Neuronal stem cell (in vitro differentiated cells): Measurements from ENCODE around the gene STARD10.

Experiments
- DNase-seq: peaks from one replicate; pipeline ENCODE4 v3.0.0-alpha.2; 2013; ENCODE audit warnings: low spot score
- H2AFZ ChIP-seq: one replicate; pipeline ENCODE4 v1.6.1; 2013; ENCODE audit warnings: mild to moderate bottlenecking, low read length, inconsistent platforms
- H2AK5ac ChIP-seq: 2 replicates; pipeline ENCODE4 v1.6.1; 2013; ENCODE audit warnings: low read depth, mild to moderate bottlenecking, inconsistent platforms, low read length, moderate library complexity, mixed read lengths
- H2BK120ac ChIP-seq: 2 replicates; pipeline ENCODE4 v1.6.1; 2013; ENCODE audit warnings: low read depth, mild to moderate bottlenecking, inconsistent platforms, low read length, moderate library complexity, mixed read lengths
- H2BK12ac ChIP-seq: one replicate; pipeline ENCODE4 v1.6.1; 2013; ENCODE audit warnings: low read length, inconsistent platforms
- H2BK15ac ChIP-seq: 2 replicates; pipeline ENCODE4 v1.6.1; 2013; ENCODE audit warnings: mild to moderate bottlenecking, low read length, inconsistent platforms, mixed read lengths
- H2BK5ac ChIP-seq: one replicate; pipeline ENCODE4 v1.6.1; 2013; ENCODE audit warnings: inconsistent platforms, mild to moderate bottlenecking, low read length, moderate library complexity
- H3K14ac ChIP-seq: one replicate; pipeline ENCODE4 v1.6.1; 2013; ENCODE audit warnings: low read length, inconsistent platforms
- H3K18ac ChIP-seq: 2 replicates; pipeline ENCODE4 v1.6.1; 2013; ENCODE audit warnings: low read length, inconsistent platforms
- H3K23ac ChIP-seq: 2 replicates; pipeline ENCODE4 v1.6.1; 2013; ENCODE audit warnings: low read depth, mild to moderate bottlenecking, mixed read lengths, low read length, inconsistent platforms; ENCODE audit not compliant: poor library complexity
- H3K27ac ChIP-seq: replicated peaks from 3 replicates; pipeline ENCODE4 v1.5.1; 2013; ENCODE audit warnings: low read length, inconsistent platforms
- H3K27me3 ChIP-seq, 3 experiments: 2 replicates each; pipeline ENCODE4 v1.6.1; 2013; ENCODE audit warnings: low read length in 3 of 3, mild to moderate bottlenecking in 2 of 3, inconsistent platforms in 1 of 3, low read depth in 1 of 3, mixed read lengths in 1 of 3, moderate library complexity in 1 of 3; ENCODE audit not compliant: control insufficient read depth in 3 of 3, insufficient read depth in 3 of 3
- H3K36me3 ChIP-seq, 2 donors: replicated peaks in 1 of 2; 2 replicates each; pipeline ENCODE4 v1.6.1; 2013; ENCODE audit warnings: low read length in 2 of 2; ENCODE audit not compliant: control insufficient read depth in 2 of 2, insufficient read depth in 2 of 2
- H3K4ac ChIP-seq: 2 replicates; pipeline ENCODE4 v1.6.1; 2013; ENCODE audit warnings: inconsistent platforms, mild to moderate bottlenecking, low read length, moderate library complexity
- H3K4me1 ChIP-seq, 2 donors: 1 replicate in 1 of 2; 2 replicates in 1 of 2; pipeline ENCODE4 v1.6.1; 2013; ENCODE audit warnings: low read length in 2 of 2, low read depth in 1 of 2; ENCODE audit not compliant: control insufficient read depth in 2 of 2, insufficient read depth in 1 of 2
- H3K4me2 ChIP-seq: one replicate; pipeline ENCODE4 v1.6.1; 2013; ENCODE audit warnings: mild to moderate bottlenecking, low read length, inconsistent platforms; ENCODE audit not compliant: insufficient read depth, poor library complexity, severe bottlenecking
- H3K4me3 ChIP-seq, 2 donors: 2 replicates each; pipeline ENCODE4 v1.5.1; 2013; ENCODE audit warnings: low read length in 2 of 2, mild to moderate bottlenecking in 2 of 2, inconsistent platforms in 1 of 2, moderate library complexity in 1 of 2
- H3K79me1 ChIP-seq: one replicate; pipeline ENCODE4 v1.6.1; 2013; ENCODE audit warnings: low read depth, mild to moderate bottlenecking, inconsistent platforms, low read length, moderate library complexity
- H3K9ac ChIP-seq: one replicate; pipeline ENCODE4 v1.6.1; 2013; ENCODE audit warnings: mild to moderate bottlenecking, low read depth, low read length, inconsistent platforms; ENCODE audit not compliant: poor library complexity
- H3K9me3 ChIP-seq, 2 donors: replicated peaks in 1 of 2; 2 replicates each; pipeline versions ENCODE3 to v1.6.1; 2013; ENCODE audit warnings: low read length in 2 of 2, mild to moderate bottlenecking in 2 of 2, inconsistent platforms in 1 of 2, low read depth in 1 of 2, mixed read lengths in 1 of 2, moderate library complexity in 1 of 2; ENCODE audit not compliant: control insufficient read depth in 2 of 2, insufficient read depth in 1 of 2
- H4K8ac ChIP-seq: one replicate; pipeline ENCODE4 v1.6.1; 2013; ENCODE audit warnings: low read depth, mild to moderate bottlenecking, inconsistent platforms, low read length, moderate library complexity
- H4K91ac ChIP-seq: one replicate; pipeline ENCODE4 v1.6.1; 2013; ENCODE audit warnings: low read length, low read depth, mild to moderate bottlenecking, inconsistent platforms; ENCODE audit not compliant: poor library complexity
- WGBS, 2 donors: extraction: QIAGEN DNeasy Blood & Tissue Kit; methylation state at CpG; one replicate each; pipeline ENCODE4 v1.1.7; 2013; ENCODE audit warnings: missing lambda C conversion rate in 2 of 2, mixed read lengths in 1 of 2; ENCODE audit not compliant: insufficient read length in 2 of 2, insufficient replicate concordance in 1 of 2; ENCODE audit errors: extremely low coverage in 2 of 2; 5-methylcytosine and 5-hydroxymethylcytosine counted together

Gene STARD10

DNA sequence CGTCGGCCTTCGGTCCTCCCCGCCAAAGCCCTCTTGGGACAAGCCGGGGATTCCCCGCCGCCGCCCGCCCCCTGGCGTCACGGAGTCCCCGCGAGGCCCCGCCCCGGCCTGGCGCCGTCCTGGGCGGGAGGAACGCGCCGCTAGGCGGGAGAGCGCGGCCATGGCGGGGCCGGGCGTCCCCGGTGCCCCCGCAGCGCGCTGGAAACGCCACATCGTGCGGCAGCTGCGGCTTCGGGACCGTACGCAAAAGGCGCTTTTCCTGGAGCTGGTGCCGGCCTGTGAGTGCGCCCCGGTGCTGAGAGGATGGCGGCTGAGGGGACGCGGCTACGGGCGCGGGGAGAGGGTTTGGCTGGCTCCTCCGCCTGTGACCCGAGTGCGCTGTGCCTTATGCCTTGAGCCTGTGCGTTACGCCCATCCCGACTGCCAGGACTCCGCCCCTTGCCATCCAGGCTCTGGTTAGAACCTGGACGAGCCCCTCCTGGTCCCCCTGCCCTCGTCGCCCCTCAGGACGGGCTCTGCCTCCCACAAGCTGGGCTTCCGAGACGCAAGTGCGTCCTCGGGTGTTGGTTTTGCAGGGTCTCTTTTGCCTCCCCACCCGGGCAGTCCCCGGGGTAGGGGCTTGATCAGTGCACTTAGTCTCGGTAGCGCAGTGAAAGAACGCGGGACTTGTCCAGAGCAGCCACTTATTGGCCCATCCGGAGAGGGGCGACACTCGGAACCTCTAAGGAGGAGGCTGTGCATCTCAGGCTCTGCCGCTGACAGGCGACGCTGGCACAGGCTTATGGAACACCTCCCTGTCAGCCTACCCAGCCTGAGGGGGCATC lies 20.7 kb upstream of the STARD10 start, which contains the start of gene ATG16L2:
Gene ATG16L2 (plus strand): TSS at position 126 of the 824 bp plus-strand sequence. CDS start 35 bp downstream, at position 161.
- Histone ChIP-seq H3K9ac (peak within 1 kb of the TSS; percentile 100), H3K79me1 (peaks cover 4% of the 10 kb centered on the region), H2AK5ac (peak within 1 kb of the TSS; percentile 95), H3K23ac (peak within 1 kb of the TSS; percentile 99), H3K4me3 (peak within 1 kb of the TSS; percentile 97 to 98), H3K4ac (peak within 1 kb of the TSS; percentile 76), H2BK15ac (peak within 1 kb of the TSS; percentile 76), H3K18ac (peak within 1 kb of the TSS; percentile 100), H2AFZ (peak within 1 kb of the TSS; percentile 100), H3K14ac (peak within 1 kb of the TSS; percentile 92), H4K8ac (peak within 1 kb of the TSS; percentile 95), H3K36me3 (peaks cover 1 to 17% of the 10 kb centered on the region in 2 donors), H2BK5ac (peak within 1 kb of the TSS; percentile 83), H2BK12ac (peak within 1 kb of the TSS; percentile 59), H3K27me3 (no peaks in the 10 kb centered on the region), H2BK120ac (peak within 1 kb of the TSS; percentile 82), H3K4me1 (peaks cover 9 to 14% of the 10 kb centered on the region in 2 donors), H3K9me3 (no peaks in the 10 kb centered on the region), H3K4me2 (peak within 1 kb of the TSS; percentile 99), H3K27ac (peak within 1 kb of the TSS; percentile 92), H4K91ac (no peak within 1 kb of the TSS)
- no CpG with 5 or more reads among the region's 75 CpGs for WGBS, 2 donors
- DNase-seq, result peak; percentile 90

DNA sequence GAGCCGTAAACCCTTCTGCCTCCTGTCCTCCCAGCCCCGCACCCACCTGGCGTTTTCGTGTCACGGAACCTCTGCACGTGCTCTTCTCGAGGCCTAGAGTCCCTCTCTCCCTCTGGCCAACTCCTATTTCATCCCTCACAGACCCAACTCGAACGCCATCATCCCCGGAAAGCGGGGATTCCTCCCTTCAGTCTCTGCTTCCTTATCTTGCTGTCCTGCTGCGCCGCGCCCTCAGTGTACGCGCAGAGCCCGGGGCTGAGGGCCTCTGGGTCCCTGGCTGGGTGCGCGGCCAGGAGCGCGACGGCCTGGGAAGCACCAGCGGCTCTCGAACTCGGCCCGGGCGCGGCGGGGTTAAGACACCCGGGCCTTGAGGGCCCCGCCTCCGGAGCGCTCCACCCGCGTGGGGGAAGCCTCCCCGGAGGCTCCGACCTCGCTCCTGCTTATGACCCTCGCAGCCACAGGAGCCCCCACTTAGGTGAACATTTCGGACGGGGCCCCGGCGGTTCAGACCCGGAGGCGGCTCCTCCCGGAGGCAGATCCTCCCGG lies 20.0 kb upstream of the STARD10 start:
- DNase-seq, result no peak
- no peaks in the 10 kb centered on the region for H3K9me3 ChIP-seq

DNA sequence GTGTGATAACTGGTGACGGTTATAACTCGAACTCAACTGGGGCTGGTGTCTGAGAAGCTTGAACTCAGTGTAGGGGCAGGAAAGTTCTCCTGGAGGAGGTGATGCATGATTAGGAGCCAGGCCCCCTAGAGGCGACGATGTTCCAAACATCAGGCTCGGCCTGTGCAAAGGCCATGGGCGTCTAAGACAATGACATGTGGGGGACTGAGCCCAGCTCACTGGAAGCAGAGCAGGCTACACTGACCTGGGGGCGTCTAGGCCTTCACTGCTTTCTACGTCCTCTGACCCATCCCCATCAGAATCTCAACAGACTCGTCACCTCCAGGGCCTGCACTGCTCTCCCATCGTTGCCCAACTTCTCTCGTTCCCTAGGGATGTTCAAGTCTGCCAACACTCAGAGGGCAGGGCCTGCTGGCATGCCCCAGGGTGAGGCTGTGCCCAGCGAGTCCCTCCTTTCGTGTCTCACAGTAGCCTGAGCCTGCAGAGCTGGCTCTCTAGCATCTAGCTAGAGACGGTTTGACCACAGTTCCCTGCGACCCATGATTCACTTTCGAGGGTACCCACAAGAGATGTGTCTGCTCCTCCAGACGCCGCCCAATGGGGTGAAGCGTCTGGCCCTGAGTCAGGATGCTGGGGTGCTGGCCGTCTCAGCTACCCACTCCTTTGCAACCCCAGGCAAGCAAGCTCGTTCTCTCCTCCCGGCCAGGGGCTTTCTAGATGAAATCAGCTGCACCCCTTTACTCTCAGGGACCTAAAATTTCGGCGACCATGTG lies 19.3 kb upstream of the STARD10 start:
- H2BK120ac ChIP-seq, result peak overlapping the region; percentile 82
- no peak overlapping the region for H3K14ac ChIP-seq
- H2BK12ac ChIP-seq, result no peak overlapping the region
- no peak overlapping the region for H3K27ac ChIP-seq
- H3K4me2 ChIP-seq, result peak overlapping the region; percentile 99
- peak overlapping the region; percentile 89 for H3K18ac ChIP-seq
- no CpG with 5 or more reads among the region's 24 CpGs for WGBS, 2 donors
- no peak overlapping the region for H3K4ac ChIP-seq
- H3K36me3 ChIP-seq, result peaks cover under 1 to 19% of the 10 kb centered on the region in 2 donors
- DNase-seq, result no peak
- H2BK5ac ChIP-seq, result peak overlapping the region; percentile 83
- no peak overlapping the region for H4K8ac ChIP-seq
- H4K91ac ChIP-seq, result no peak overlapping the region
- H3K9me3 ChIP-seq, result no peaks in the 10 kb centered on the region
- peak overlapping the region; percentile 76 for H2BK15ac ChIP-seq
- H3K23ac ChIP-seq, result peak overlapping the region; percentile 12
- no peaks in the 10 kb centered on the region for H3K27me3 ChIP-seq
- H3K9ac ChIP-seq, result peak overlapping the region; percentile 94
- H3K79me1 ChIP-seq, result peaks cover 4% of the 10 kb centered on the region
- H2AFZ ChIP-seq, result peak overlapping the region; percentile 100
- H2AK5ac ChIP-seq, result peak overlapping the region; percentile 49
- H3K4me3 ChIP-seq, result peak overlapping the region; percentile 79 to 98
- H3K4me1 ChIP-seq, result peaks cover 9 to 14% of the 10 kb centered on the region in 2 donors

More for the DNA sequence above, 20.0 kb upstream of the STARD10 start:
- Histone ChIP-seq H3K27me3 (no peaks in the 10 kb centered on the region), H2BK15ac (peak overlapping the region; percentile 76), H3K23ac (peak overlapping the region; percentile 56), H3K36me3 (peaks cover 1 to 20% of the 10 kb centered on the region in 2 donors), H3K18ac (peak overlapping the region; percentile 90), H3K14ac (peak overlapping the region; percentile 27), H2BK5ac (peak overlapping the region; percentile 83), H2AFZ (peak overlapping the region; percentile 100), H4K8ac (no peak overlapping the region), H3K4me3 (peak overlapping the region; percentile 79 to 98), H3K9ac (peak overlapping the region; percentile 94), H3K4me1 (peaks cover 9 to 14% of the 10 kb centered on the region in 2 donors), H3K79me1 (peaks cover 4% of the 10 kb centered on the region), H2BK12ac (peak overlapping the region; percentile 59), H3K4ac (no peak overlapping the region), H2BK120ac (peak overlapping the region; percentile 82), H3K27ac (peak overlapping the region; percentile 82), H2AK5ac (peak overlapping the region; percentile 49), H3K4me2 (peak overlapping the region; percentile 99), H4K91ac (no peak overlapping the region)
- no CpG with 5 or more reads among the region's 47 CpGs for WGBS, 2 donors
